Measurements from ENCODE around the gene PRRX2.
A peak's percentile ranks its signal among the peaks of the same experiment; 100 is the strongest.

The PRRX2 gene

GRCh38 chr9:129637102-129637501 is 28.3 kb upstream of the PRRX2 start:
- DNase-seq = no peak

- DNase-seq = no peak
Measured at GRCh38 chr9:129637673-129638439, 27.6 kb upstream of the PRRX2 start.

- no peak for DNase-seq
Measured at GRCh38 chr9:129639034-129639630, 26.3 kb upstream of the PRRX2 start.

GRCh38 chr9:129639756-129640085 is 25.7 kb upstream of the PRRX2 start:
- no peak for DNase-seq

GRCh38 chr9:129640086-129640870 is 25.2 kb upstream of the PRRX2 start:
- DNase-seq = no peak

- DNase-seq = no peak
Measured at GRCh38 chr9:129640871-129641749, 24.3 kb upstream of the PRRX2 start.

- DNase-seq = peak; percentile 100
Measured at GRCh38 chr9:129641750-129642585, 23.5 kb upstream of the PRRX2 start, which contains the start of gene ASB6. Gene ASB6, minus strand, starts transcription at chr9:129642151. Its CDS starts 152 bp downstream, at chr9:129641999.

- DNase-seq = no peak
Measured at GRCh38 chr9:129643706-129644105, 21.7 kb upstream of the PRRX2 start.

- DNase-seq = no peak
Measured at GRCh38 chr9:129644365-129644764, 21.1 kb upstream of the PRRX2 start.

- no peak for DNase-seq
Measured at GRCh38 chr9:129644902-129645301, 20.5 kb upstream of the PRRX2 start.

GRCh38 chr9:129646252-129646651 is 19.2 kb upstream of the PRRX2 start:
- DNase-seq = no peak

GRCh38 chr9:129646654-129647053 is 18.8 kb upstream of the PRRX2 start:
- no peak for DNase-seq

GRCh38 chr9:129647635-129648034 is 17.8 kb upstream of the PRRX2 start:
- no peak for DNase-seq

- no peak for DNase-seq
Measured at GRCh38 chr9:129648092-129648763, 17.2 kb upstream of the PRRX2 start.

GRCh38 chr9:129648764-129649115 is 16.7 kb upstream of the PRRX2 start:
- no peak for DNase-seq

- DNase-seq = no peak
Measured at GRCh38 chr9:129649726-129650679, 15.4 kb upstream of the PRRX2 start.

GRCh38 chr9:129650680-129651235 is 14.7 kb upstream of the PRRX2 start:
- DNase-seq = no peak

GRCh38 chr9:129653823-129654553 is 11.5 kb upstream of the PRRX2 start:
- no peak for DNase-seq

- no peak for DNase-seq
Measured at GRCh38 chr9:129654554-129655040, 10.8 kb upstream of the PRRX2 start.
